Measurements from ENCODE around the gene MACROH2A1. TPM values are rescaled to one million over a fixed set of nuclear protein-coding genes. Genes with fewer than 3 reads are reported as not detected.
A peak's percentile ranks its signal among the peaks of the same experiment; 100 is the strongest.

Gene MACROH2A1
- total RNA-seq = 311 and 319 TPM in 2 replicates
- long read RNA-seq, full-length matches to known transcripts = 64 of 186 reads
- long read RNA-seq, partial matches to known transcripts = 15 of 186 reads
- long read RNA-seq, other reads (novel, unspliced or antisense) = 107 of 186 reads

DNA sequence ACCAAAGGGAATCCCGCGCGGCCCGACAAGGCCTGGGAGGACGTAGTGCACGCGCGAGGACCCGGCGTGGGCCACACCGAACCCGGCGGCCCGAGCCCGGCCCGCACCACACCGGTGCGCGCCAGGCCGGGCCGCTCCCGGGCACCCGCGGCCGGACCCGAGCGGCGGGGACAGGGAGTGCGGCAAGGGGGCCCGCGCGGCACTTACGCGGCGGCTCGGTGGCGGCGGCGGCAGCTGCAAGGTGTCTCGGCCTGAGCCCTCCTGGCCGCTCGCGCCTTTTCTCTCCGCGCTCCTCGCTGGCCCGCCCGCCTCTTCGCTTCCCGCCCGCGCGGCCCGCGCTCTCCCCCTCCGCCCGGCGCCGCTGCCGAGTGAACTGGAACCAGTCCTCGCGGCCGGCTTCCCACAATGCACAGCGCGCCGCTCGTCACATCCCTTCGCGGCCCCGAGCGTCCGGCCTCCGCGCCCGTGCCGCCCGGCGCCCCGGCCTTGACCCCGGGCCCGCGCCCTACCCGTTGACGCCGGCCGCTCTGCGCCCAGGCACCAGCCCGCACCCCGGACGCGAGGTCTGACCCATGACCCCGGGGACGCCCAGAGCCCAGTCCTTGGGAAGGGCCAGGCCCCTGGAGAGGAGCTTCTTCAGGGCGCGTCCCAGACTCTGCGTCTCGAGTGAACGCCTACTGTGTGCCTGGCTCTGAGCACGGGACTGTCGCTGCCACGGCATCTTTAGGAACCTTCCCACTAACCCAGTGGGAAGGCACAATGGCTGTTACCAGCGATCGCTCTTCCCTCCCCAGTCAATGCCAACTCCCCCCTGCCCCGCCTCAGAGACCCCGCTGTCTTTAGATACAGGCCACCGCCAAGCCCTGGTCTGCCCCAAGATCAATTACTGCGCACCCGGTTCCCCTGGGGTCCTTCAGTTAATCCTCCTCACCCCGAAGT, at the start of gene MACROH2A1:
Gene MACROH2A1, minus strand, starts transcription at position 377 of the 939 bp plus-strand sequence. CDS start 10,138 bp downstream, outside the sequence.
- peaks cover 59% of the 10 kb centered on the region for H3K4me1 Mint-ChIP-seq (ENCODE audit: low read depth)
- no peaks in the 10 kb centered on the region for H3K36me3 Mint-ChIP-seq (ENCODE audit: insufficient read depth)
- DNase-seq (ENCODE audit: low spot score, unreplicated experiment) = peak; percentile 75
- TF ChIP-seq, protein P1, sequence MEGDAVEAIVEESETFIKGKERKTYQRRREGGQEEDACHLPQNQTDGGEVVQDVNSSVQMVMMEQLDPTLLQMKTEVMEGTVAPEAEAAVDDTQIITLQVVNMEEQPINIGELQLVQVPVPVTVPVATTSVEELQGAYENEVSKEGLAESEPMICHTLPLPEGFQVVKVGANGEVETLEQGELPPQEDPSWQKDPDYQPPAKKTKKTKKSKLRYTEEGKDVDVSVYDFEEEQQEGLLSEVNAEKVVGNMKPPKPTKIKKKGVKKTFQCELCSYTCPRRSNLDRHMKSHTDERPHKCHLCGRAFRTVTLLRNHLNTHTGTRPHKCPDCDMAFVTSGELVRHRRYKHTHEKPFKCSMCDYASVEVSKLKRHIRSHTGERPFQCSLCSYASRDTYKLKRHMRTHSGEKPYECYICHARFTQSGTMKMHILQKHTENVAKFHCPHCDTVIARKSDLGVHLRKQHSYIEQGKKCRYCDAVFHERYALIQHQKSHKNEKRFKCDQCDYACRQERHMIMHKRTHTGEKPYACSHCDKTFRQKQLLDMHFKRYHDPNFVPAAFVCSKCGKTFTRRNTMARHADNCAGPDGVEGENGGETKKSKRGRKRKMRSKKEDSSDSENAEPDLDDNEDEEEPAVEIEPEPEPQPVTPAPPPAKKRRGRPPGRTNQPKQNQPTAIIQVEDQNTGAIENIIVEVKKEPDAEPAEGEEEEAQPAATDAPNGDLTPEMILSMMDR (IDR thresholded peaks at IDR 0.05; ENCODE audit: unreplicated experiment) = no peak
- H3K27me3 Mint-ChIP-seq = no peaks in the 10 kb centered on the region
- H3K4me3 Mint-ChIP-seq (ENCODE audit: low read depth) = peak within 1 kb of the TSS; percentile 85
- H3K9me3 Mint-ChIP-seq (ENCODE audit: low read depth) = no peaks in the 10 kb centered on the region
- peak within 1 kb of the TSS; percentile 96 for H3K27ac Mint-ChIP-seq

DNA sequence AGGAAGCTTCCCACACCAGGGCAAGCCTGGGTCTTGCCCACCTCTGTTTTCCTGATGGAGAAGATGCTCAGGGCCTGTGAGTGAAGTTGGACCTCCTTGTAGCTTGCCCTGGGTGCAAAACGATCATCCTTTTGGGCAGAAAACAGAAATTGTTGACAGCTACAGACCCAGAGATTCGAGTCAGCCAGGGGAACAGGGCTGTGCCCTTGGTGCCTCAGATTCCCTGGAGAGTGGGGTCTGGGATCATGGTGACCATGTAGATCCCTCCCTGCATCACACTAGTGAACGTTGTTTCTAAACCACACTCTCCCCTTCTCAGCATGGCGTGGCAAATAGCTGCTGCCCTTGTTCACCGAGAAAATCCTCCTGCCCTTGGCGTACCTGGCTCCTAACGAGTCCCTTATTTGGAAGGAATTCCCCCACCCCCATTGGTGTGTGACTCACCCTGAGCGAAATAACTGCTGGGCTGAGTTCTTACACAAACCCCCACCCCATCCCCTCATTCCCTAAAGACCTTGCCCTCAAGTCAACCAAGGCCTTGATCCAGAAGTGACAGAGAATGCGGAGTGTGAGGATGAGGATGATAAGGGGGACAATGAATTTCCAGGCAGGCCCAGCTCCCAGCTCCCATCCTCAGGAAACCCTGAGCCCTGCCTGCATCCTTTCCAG, 49.2 kb upstream of the MACROH2A1 start:
- TF ChIP-seq, protein P1 (IDR thresholded peaks at IDR 0.05; ENCODE audit: unreplicated experiment) = no peak
- peaks cover 6% of the 10 kb centered on the region for H3K4me1 Mint-ChIP-seq (ENCODE audit: low read depth)
- no peaks in the 10 kb centered on the region for H3K36me3 Mint-ChIP-seq (ENCODE audit: insufficient read depth)
- H3K9me3 Mint-ChIP-seq (ENCODE audit: low read depth) = no peaks in the 10 kb centered on the region
- DNase-seq (ENCODE audit: low spot score, unreplicated experiment) = no peak
- H3K27ac Mint-ChIP-seq = no peak overlapping the region
- peaks cover 20% of the 10 kb centered on the region for H3K27me3 Mint-ChIP-seq
- H3K4me3 Mint-ChIP-seq (ENCODE audit: low read depth) = no peak overlapping the region

DNA sequence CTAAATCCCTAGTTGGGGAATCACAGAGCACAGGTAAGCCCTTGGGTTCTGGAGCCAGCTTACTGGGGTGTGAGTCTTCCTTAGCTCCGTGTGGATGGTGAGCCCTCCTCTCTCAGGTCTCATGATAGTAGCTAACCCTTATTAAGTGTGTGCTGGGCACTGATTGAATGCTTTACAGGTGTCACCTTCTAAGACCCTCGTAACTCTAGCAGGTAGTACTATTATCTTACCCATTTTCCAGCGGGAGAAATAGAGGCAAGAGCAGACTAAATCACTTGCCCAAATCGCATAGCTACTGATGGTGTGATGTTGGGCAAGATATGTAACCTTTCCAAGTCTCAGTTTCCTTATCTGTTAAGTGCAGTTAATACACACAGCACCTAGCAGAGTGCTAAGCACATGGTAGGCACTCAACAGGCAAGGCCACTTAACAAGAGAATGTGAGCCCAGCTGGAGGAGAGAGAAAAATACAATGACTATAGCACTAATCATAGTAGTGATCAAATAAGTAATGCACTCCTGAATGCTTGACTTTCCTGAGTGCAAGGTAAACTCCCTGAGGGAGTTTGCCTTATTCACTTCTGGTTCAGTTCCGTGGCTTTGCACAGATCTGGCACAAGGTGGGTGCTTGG, 48.4 kb upstream of the MACROH2A1 start, which contains the start of gene DCANP1:
Gene DCANP1, minus strand, starts transcription at position 51 of the 632 bp plus-strand sequence. CDS start 240 bp downstream, outside the sequence.
- Mint-ChIP-seq H3K9me3 (ENCODE audit: low read depth) (no peaks in the 10 kb centered on the region), H3K27me3 (peaks cover 17% of the 10 kb centered on the region), H3K27ac (no peak within 1 kb of the TSS), H3K4me1 (ENCODE audit: low read depth) (peaks cover 6% of the 10 kb centered on the region), H3K36me3 (ENCODE audit: insufficient read depth) (no peaks in the 10 kb centered on the region), H3K4me3 (ENCODE audit: low read depth) (no peak within 1 kb of the TSS)
- no peak for DNase-seq (ENCODE audit: low spot score, unreplicated experiment)
- TF ChIP-seq, protein P1 (IDR thresholded peaks at IDR 0.05; ENCODE audit: unreplicated experiment) = no peak

DNA sequence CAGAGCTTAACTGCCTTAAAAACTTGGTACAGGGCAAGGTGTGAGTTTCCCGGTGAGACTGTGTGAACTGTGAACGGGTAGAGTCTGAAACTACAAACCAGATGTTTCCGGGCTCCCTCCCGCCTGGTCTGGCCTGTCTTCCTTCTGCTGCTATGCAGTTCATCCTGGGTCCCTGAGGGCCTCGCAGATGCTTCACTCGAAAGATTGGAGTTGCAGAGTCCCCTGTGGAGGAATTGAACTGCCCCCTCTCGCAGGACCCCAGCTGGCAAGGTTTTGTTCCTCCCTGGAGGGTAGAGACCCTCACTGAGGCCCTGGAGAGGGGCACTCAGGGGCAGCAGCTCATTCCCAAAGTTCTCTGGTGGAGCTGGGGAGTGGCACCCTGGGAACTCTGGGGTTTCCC, 47.6 kb upstream of the MACROH2A1 start:
- peaks cover 15% of the 10 kb centered on the region for H3K27me3 Mint-ChIP-seq
- no peaks in the 10 kb centered on the region for H3K36me3 Mint-ChIP-seq (ENCODE audit: insufficient read depth)
- no peak for DNase-seq (ENCODE audit: low spot score, unreplicated experiment)
- TF ChIP-seq, protein P1 (IDR thresholded peaks at IDR 0.05; ENCODE audit: unreplicated experiment) = no peak
- no peaks in the 10 kb centered on the region for H3K9me3 Mint-ChIP-seq (ENCODE audit: low read depth)
- no peak overlapping the region for H3K27ac Mint-ChIP-seq
- H3K4me1 Mint-ChIP-seq (ENCODE audit: low read depth) = peaks cover 6% of the 10 kb centered on the region
- no peak overlapping the region for H3K4me3 Mint-ChIP-seq (ENCODE audit: low read depth)

DNA sequence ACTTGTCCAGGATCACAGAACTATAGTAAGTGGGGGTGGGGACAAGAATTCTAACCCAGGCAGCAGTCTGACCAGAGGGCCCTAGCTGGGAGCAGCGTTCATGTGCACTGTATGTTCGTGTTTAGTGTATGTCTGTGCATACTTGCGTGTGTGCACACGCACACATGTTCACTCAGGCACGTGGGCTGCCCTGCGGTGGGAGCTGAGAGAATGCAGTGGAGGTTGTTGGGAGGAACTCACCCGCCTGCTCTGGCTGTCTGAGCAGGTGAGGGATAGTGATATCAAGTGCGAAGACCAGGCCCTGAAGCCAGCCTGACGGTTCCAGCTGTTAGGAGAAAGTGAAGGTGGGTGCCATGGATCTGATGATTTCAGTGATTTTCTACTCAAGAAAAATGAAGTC, 47.2 kb upstream of the MACROH2A1 start:
- TF ChIP-seq, protein P1 (IDR thresholded peaks at IDR 0.05; ENCODE audit: unreplicated experiment) = no peak
- no peak for DNase-seq (ENCODE audit: low spot score, unreplicated experiment)
- peaks cover 6% of the 10 kb centered on the region for H3K4me1 Mint-ChIP-seq (ENCODE audit: low read depth)
- no peaks in the 10 kb centered on the region for H3K9me3 Mint-ChIP-seq (ENCODE audit: low read depth)
- no peak overlapping the region for H3K27ac Mint-ChIP-seq
- no peaks in the 10 kb centered on the region for H3K36me3 Mint-ChIP-seq (ENCODE audit: insufficient read depth)
- H3K4me3 Mint-ChIP-seq (ENCODE audit: low read depth) = no peak overlapping the region
- H3K27me3 Mint-ChIP-seq = peaks cover 15% of the 10 kb centered on the region

All from progenitor cell of endocrine pancreas (in vitro differentiated cells).